Esophagus muscularis mucosa (tissue), 4 donors: ENCODE results near the gene LCE7A. TPM values are rescaled to one million over a fixed set of nuclear protein-coding genes. Genes with fewer than 3 reads are reported as not detected.
A peak's percentile ranks its signal among the peaks of the same experiment; 100 is the strongest.

Experiments used
- DNase-seq: peaks from one replicate; pipeline ENCODE4 v3.0.0-alpha.2; 2017; ENCODE audit errors: extremely low spot score
- H3K27ac ChIP-seq, 4 donors: fragments of 200-600 bp; sonication (generic); replicated peaks in 1 of 4; 1 replicate in 3 of 4; 2 replicates in 1 of 4; pipeline ENCODE4 v1.5.1; 2016 to 2019; ENCODE audit warnings: mild to moderate bottlenecking in 1 of 4
- H3K27me3 ChIP-seq, 4 donors: fragments of 200-600 bp; sonication (generic); one replicate each; pipeline versions ENCODE4 v1.5.1 to v1.6.0; 2016 to 2019
- H3K36me3 ChIP-seq, 4 donors: fragments of 200-600 bp; sonication (generic); one replicate each; pipeline ENCODE4 v1.5.1; 2016 to 2019
- H3K4me1 ChIP-seq, 4 donors: fragments of 200-600 bp; sonication (generic); one replicate each; pipeline ENCODE4 v1.5.1; 2016 to 2019
- H3K4me3 ChIP-seq, 4 donors: fragments of 200-600 bp; sonication (generic); 1 replicate in 2 of 4; 2 replicates in 2 of 4; pipeline ENCODE4 v1.5.1; 2016 to 2019; ENCODE audit warnings: mild to moderate bottlenecking in 4 of 4, moderate library complexity in 1 of 4
- H3K9me3 ChIP-seq, 4 donors: fragments of 200-600 bp; sonication (generic); 1 replicate in 3 of 4; 2 replicates in 1 of 4; pipeline ENCODE4 v1.5.1; 2016 to 2019
- CTCF ChIP-seq, 3 experiments: fragments of 200-600 bp in 2 of 3; fragments of 450-650 bp in 1 of 3; sonication (generic) in 2 of 3; IDR thresholded peaks; one replicate each; pipeline ENCODE4 v1.5.1; 2017 to 2019; ENCODE audit warnings: antibody characterized with exemption in 3 of 3, mild to moderate bottlenecking in 2 of 3, moderate library complexity in 1 of 3
- EP300 ChIP-seq: sonication (generic); formaldehyde crosslinking; IDR thresholded peaks from one replicate; pipeline ENCODE4 v1.6.1; 2017; ENCODE audit warnings: antibody characterized with exemption
- POLR2A ChIP-seq: fragments of 450-650 bp; IDR thresholded peaks from one replicate; pipeline ENCODE4 v1.6.1; 2017; ENCODE audit warnings: antibody characterized with exemption, moderate library complexity, mild to moderate bottlenecking, low read depth
- POLR2AphosphoS5 ChIP-seq, 2 donors: sonication (generic); formaldehyde crosslinking; IDR thresholded peaks; one replicate each; pipeline ENCODE4 v1.6.1; 2017; ENCODE audit warnings: antibody characterized with exemption in 2 of 2
- WGBS: methylation state at CpG from one replicate; pipeline ENCODE4 v1.1.5; 2018; 5-methylcytosine and 5-hydroxymethylcytosine counted together
- intact Hi-C: fragments of 100-400 bp; cut with DNase I; formaldehyde crosslinking; loops from one replicate; pipeline ENCODE4 v1.15.1; 2023
- total RNA-seq, 4 donors: library from RNA; depleted of rRNA; stranded (reverse); fragments of >200 nt; gene quantifications; one replicate each; pipeline versions ENCODE4 v1.1.0 to v1.2.1, GENCODE V29; 2016

Gene LCE7A
- total RNA-seq, 4 donors from 2014 or later = not detected

GRCh38 chr1:152886085-152886484 is 26.3 kb downstream of the LCE7A start:
- H3K4me3 ChIP-seq = no peak overlapping the region
- H3K4me1 ChIP-seq = peaks cover 0 to 39% (median 37%) of the 10 kb centered on the region in 4 donors
- 26% methylated on average over 3 of the region's 3 CpGs for WGBS
- intact Hi-C loops = no loop called here
- H3K9me3 ChIP-seq = no peaks in the 10 kb centered on the region
- no peak for DNase-seq
- no peaks in the 10 kb centered on the region for H3K27me3 ChIP-seq
- TF ChIP-seq CTCF (IDR thresholded peaks at IDR 0.05) (no peak), EP300 (no peak), POLR2A (no peak), POLR2AphosphoS5 (IDR thresholded peaks at IDR 0.05) (no peak)
- no peaks in the 10 kb centered on the region for H3K36me3 ChIP-seq
- H3K27ac ChIP-seq = peak overlapping the region; percentile 35 to 67 (median 53)

- DNase-seq = no peak
- 70% methylated on average over 4 of the region's 8 CpGs for WGBS
- H3K36me3 ChIP-seq = no peaks in the 10 kb centered on the region
- TF ChIP-seq POLR2AphosphoS5 (IDR thresholded peaks at IDR 0.05) = no peak
- no peak for TF ChIP-seq EP300
- TF ChIP-seq POLR2A = no peak
- no peak for TF ChIP-seq CTCF (IDR thresholded peaks at IDR 0.05)
- peaks cover 0 to 39% (median 37%) of the 10 kb centered on the region in 4 donors for H3K4me1 ChIP-seq
- no peak overlapping the region for H3K4me3 ChIP-seq
- intact Hi-C loops = no loop called here
- no peaks in the 10 kb centered on the region for H3K27me3 ChIP-seq
- H3K27ac ChIP-seq = peak overlapping the region in 3 of 4 donors; percentile 35 to 64 (median 51)
- H3K9me3 ChIP-seq = no peaks in the 10 kb centered on the region
Observed at GRCh38 chr1:152886758-152887409, 27.1 kb downstream of the LCE7A start.

- no peaks in the 10 kb centered on the region for H3K9me3 ChIP-seq
- H3K4me3 ChIP-seq = no peak overlapping the region
- H3K27me3 ChIP-seq = no peaks in the 10 kb centered on the region
- H3K4me1 ChIP-seq = peaks cover 0 to 39% (median 37%) of the 10 kb centered on the region in 4 donors
- no peaks in the 10 kb centered on the region for H3K36me3 ChIP-seq
- intact Hi-C loops = no loop called here
- TF ChIP-seq POLR2A (no peak), CTCF (IDR thresholded peaks at IDR 0.05) (no peak), POLR2AphosphoS5 (IDR thresholded peaks at IDR 0.05) (no peak), EP300 (no peak)
- 100% methylated on average over 1 of the region's 1 CpG for WGBS
- no peak overlapping the region for H3K27ac ChIP-seq
- no peak for DNase-seq
Observed at GRCh38 chr1:152888126-152888525, 28.3 kb downstream of the LCE7A start.

GRCh38 chr1:152899027-152899426 is 39.2 kb downstream of the LCE7A start:
- peaks cover 0 to 13% (median 4%) of the 10 kb centered on the region in 4 donors for H3K4me1 ChIP-seq
- TF ChIP-seq EP300 (no peak), POLR2A (no peak), POLR2AphosphoS5 (IDR thresholded peaks at IDR 0.05) (no peak), CTCF (IDR thresholded peaks at IDR 0.05) (no peak)
- no peak overlapping the region for H3K27ac ChIP-seq
- DNase-seq = peak; percentile 55
- H3K36me3 ChIP-seq = no peaks in the 10 kb centered on the region
- no peaks in the 10 kb centered on the region for H3K27me3 ChIP-seq
- no peak overlapping the region for H3K4me3 ChIP-seq
- WGBS = 83% methylated on average over 4 of the region's 4 CpGs
- no peaks in the 10 kb centered on the region for H3K9me3 ChIP-seq
- intact Hi-C loops = no loop called here

GRCh38 chr1:152899883-152900282 is 40.1 kb downstream of the LCE7A start:
- Histone ChIP-seq H3K4me3 (no peak overlapping the region), H3K36me3 (no peaks in the 10 kb centered on the region), H3K4me1 (peaks cover 0 to 12% (median 3%) of the 10 kb centered on the region in 4 donors), H3K27ac (no peak overlapping the region), H3K27me3 (no peaks in the 10 kb centered on the region), H3K9me3 (no peaks in the 10 kb centered on the region)
- TF ChIP-seq POLR2AphosphoS5 (IDR thresholded peaks at IDR 0.05) = no peak
- TF ChIP-seq POLR2A = no peak
- no peak for TF ChIP-seq EP300
- TF ChIP-seq CTCF (IDR thresholded peaks at IDR 0.05) = no peak
- 73% methylated on average over 2 of the region's 2 CpGs for WGBS
- DNase-seq = no peak
- intact Hi-C loops = no loop called here
